Measurements from ENCODE around the gene CD244. TPM values are rescaled to one million over a fixed set of nuclear protein-coding genes. Genes with fewer than 3 reads are reported as not detected.

Gene CD244
- total RNA-seq, 1 donor from 2014 or later = not detected

DNA sequence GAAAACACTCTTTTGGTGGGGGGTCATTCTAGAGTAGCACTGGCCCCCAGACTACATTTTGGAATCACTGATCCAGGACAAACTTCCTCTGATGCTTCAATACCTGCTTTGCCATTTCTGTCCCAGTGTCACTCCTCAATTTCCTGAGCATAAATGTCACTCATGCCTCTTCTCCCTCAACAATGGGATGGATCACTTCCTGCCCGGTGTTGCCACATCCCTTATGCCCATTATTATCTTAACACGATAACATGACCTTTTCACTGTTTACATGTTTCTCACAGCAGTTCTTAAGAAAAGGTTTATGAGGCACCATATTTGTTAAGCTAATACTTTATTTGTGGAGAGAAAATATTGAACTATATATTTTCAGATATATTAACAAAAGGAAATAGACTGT lies 26.2 kb upstream of the CD244 start:
- Mint-ChIP-seq H3K27me3 (ENCODE audit: low read depth) (peaks cover 13% of the 10 kb centered on the region), H3K4me1 (peaks cover 4% of the 10 kb centered on the region), H3K36me3 (peaks cover 1% of the 10 kb centered on the region), H3K4me3 (no peak overlapping the region), H3K9me3 (peaks cover 15% of the 10 kb centered on the region), H3K27ac (no peak overlapping the region)
- TF ChIP-seq, protein P1, sequence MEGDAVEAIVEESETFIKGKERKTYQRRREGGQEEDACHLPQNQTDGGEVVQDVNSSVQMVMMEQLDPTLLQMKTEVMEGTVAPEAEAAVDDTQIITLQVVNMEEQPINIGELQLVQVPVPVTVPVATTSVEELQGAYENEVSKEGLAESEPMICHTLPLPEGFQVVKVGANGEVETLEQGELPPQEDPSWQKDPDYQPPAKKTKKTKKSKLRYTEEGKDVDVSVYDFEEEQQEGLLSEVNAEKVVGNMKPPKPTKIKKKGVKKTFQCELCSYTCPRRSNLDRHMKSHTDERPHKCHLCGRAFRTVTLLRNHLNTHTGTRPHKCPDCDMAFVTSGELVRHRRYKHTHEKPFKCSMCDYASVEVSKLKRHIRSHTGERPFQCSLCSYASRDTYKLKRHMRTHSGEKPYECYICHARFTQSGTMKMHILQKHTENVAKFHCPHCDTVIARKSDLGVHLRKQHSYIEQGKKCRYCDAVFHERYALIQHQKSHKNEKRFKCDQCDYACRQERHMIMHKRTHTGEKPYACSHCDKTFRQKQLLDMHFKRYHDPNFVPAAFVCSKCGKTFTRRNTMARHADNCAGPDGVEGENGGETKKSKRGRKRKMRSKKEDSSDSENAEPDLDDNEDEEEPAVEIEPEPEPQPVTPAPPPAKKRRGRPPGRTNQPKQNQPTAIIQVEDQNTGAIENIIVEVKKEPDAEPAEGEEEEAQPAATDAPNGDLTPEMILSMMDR (IDR thresholded peaks at IDR 0.05; ENCODE audit: unreplicated experiment) = no peak
- no peak for DNase-seq (ENCODE audit: low spot score in 2 of 2, unreplicated experiment in 2 of 2)

DNA sequence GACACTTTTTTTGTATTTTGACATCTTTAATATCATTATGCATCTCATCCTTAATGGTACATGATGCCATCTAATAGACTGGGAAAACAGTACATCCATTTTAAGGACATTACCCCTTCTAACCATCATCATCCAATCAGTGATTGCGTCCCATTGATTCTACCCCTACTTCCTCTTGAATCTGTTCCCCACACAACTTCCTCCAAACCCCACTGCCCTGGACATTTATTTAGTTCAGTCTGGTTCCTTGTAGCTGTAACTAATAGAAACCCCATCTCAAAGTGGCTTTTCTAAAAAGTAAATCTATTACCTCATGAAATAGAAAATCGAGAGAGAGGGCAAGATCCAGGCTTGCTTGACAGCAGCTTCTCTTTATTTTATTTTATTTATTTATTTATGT lies 24.4 kb upstream of the CD244 start:
- H3K9me3 Mint-ChIP-seq = peaks cover 7% of the 10 kb centered on the region
- peaks cover 10% of the 10 kb centered on the region for H3K27me3 Mint-ChIP-seq (ENCODE audit: low read depth)
- no peak for DNase-seq (ENCODE audit: low spot score in 2 of 2, unreplicated experiment in 2 of 2)
- H3K4me3 Mint-ChIP-seq = no peak overlapping the region
- no peak overlapping the region for H3K27ac Mint-ChIP-seq
- TF ChIP-seq, protein P1 (IDR thresholded peaks at IDR 0.05; ENCODE audit: unreplicated experiment) = no peak
- H3K4me1 Mint-ChIP-seq = peaks cover 4% of the 10 kb centered on the region
- H3K36me3 Mint-ChIP-seq = no peaks in the 10 kb centered on the region

DNA sequence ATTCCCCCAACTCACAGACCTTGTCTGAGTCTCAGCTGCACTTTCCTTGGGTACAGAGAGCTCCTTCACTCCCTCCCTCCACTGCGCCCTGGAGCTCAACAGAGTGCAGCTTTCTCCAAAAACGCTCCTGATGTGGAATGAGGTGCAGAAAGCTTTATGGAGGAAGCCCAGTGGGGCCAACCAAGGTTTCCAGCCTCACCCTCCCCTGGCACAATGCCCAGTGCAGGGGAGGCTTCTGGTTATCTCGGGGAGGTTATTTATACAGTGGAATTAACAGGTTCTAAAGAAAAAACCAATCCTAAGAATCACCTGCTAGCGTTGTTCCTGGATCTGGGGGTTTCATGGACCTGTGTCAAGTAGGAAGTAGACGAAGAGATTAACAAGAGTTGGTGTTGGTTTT lies 22.4 kb upstream of the CD244 start, which contains the start of gene ITLN1:
Gene ITLN1 (minus strand): TSS at position 139 of the 400 bp plus-strand sequence. CDS start 303 bp downstream, outside the sequence.
- DNase-seq (ENCODE audit: low spot score in 2 of 2, unreplicated experiment in 2 of 2) = no peak
- Mint-ChIP-seq H3K9me3 (no peaks in the 10 kb centered on the region), H3K27ac (no peak within 1 kb of the TSS), H3K27me3 (ENCODE audit: low read depth) (no peaks in the 10 kb centered on the region), H3K36me3 (no peaks in the 10 kb centered on the region), H3K4me1 (peaks cover 4% of the 10 kb centered on the region), H3K4me3 (no peak within 1 kb of the TSS)
- TF ChIP-seq, protein P1 (IDR thresholded peaks at IDR 0.05; ENCODE audit: unreplicated experiment) = no peak

DNA sequence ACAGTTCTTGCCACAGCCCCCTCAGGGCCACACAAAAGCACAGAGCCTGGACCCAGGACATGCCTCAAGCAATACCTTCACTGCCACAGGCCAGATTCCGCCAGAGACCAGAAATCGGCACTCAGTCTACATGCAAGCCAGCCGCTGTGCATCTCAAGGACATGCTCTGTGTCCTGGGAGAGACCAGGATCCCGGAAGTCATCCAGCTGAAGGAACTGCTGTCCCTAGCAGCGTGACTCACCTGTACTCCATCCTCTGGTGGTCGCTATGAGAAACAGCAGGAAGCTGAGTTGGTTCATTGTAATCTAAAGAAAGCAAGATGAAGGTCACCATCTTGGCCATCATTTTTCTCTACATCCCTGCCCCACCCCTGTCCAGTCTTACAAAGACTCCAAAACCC lies 21.9 kb upstream of the CD244 start:
- H3K9me3 Mint-ChIP-seq = no peaks in the 10 kb centered on the region
- no peak for DNase-seq (ENCODE audit: low spot score in 2 of 2, unreplicated experiment in 2 of 2)
- H3K27ac Mint-ChIP-seq = no peak overlapping the region
- TF ChIP-seq, protein P1 (IDR thresholded peaks at IDR 0.05; ENCODE audit: unreplicated experiment) = no peak
- H3K4me3 Mint-ChIP-seq = no peak overlapping the region
- H3K27me3 Mint-ChIP-seq (ENCODE audit: low read depth) = no peaks in the 10 kb centered on the region
- peaks cover 4% of the 10 kb centered on the region for H3K4me1 Mint-ChIP-seq
- no peaks in the 10 kb centered on the region for H3K36me3 Mint-ChIP-seq

DNA sequence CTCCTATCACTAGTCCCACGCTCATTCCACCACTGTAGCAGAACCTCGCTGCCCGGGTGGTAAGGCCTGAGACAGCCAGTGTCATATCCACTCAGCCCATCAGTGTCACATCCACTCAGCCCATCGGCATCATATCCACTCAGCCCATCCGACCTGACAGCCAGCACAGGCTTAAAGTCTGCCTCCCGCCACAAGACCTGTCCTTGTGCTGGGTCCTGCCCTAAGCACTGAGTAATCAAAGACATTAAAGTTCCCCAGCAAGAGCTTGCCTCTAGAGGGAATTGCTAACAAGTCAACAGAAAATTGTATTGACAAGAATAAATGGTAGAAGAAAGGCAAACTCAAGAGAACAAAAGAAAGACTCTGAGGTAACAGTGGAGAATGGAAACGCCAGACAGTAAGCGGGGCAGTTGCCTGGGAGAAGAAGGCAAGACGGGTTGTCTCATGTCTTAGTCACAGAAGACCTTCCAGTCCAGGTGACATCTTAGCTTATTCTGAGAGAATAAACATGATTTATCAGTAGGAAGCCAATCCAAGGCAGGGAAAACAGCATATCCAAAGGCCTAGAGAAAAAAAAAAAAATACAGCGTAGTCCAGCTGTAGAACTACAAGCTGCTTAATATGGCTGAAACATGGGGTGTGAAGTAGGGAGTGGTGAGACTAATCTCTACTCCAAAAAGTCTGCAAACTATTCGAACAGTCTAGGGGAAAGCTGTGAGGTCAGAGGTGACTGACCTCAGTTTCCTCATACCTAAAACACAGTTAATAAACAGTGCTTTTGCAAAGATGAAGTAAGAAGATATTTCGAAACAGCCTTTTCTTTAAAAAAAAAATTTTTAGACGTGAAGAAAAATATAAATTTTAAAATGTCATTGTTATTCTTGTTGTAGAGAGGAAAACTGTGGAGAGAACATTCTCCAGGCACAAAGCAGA lies 21.2 kb upstream of the CD244 start:
- peaks cover 4% of the 10 kb centered on the region for H3K4me1 Mint-ChIP-seq
- no peak overlapping the region for H3K4me3 Mint-ChIP-seq
- no peak for DNase-seq (ENCODE audit: low spot score in 2 of 2, unreplicated experiment in 2 of 2)
- no peaks in the 10 kb centered on the region for H3K27me3 Mint-ChIP-seq (ENCODE audit: low read depth)
- TF ChIP-seq, protein P1 (IDR thresholded peaks at IDR 0.05; ENCODE audit: unreplicated experiment) = no peak
- H3K36me3 Mint-ChIP-seq = no peaks in the 10 kb centered on the region
- H3K27ac Mint-ChIP-seq = no peak overlapping the region
- H3K9me3 Mint-ChIP-seq = no peaks in the 10 kb centered on the region

All from mesothelial cell of epicardium (in vitro differentiated cells).